ENCODE data around the gene KCNMB4.
A peak's percentile ranks its signal among the peaks of the same experiment; 100 is the strongest.

Gene KCNMB4

GRCh38 chr12:70365648-70366518, at the start of gene KCNMB4:
Gene KCNMB4 (plus strand): TSS chr12:70366290. CDS start chr12:70366735, 445 bp downstream.
- DNase-seq, result peak; percentile 33

- no peak for DNase-seq
These were observed 48.3 kb upstream of the KCNMB4 start for GRCh38 chr12:70317781-70318180.

GRCh38 chr12:70319605-70320004, 46.5 kb upstream of the KCNMB4 start:
- DNase-seq, result no peak

- no peak for DNase-seq
These were observed 44.9 kb upstream of the KCNMB4 start for GRCh38 chr12:70321191-70321590.

GRCh38 chr12:70327541-70327940, 38.5 kb upstream of the KCNMB4 start:
- DNase-seq, result no peak

GRCh38 chr12:70329728-70330127, 36.4 kb upstream of the KCNMB4 start:
- DNase-seq, result no peak

- DNase-seq, result no peak
These were observed 35.9 kb upstream of the KCNMB4 start for GRCh38 chr12:70330158-70330557.

GRCh38 chr12:70332236-70332635, 33.9 kb upstream of the KCNMB4 start:
- no peak for DNase-seq

GRCh38 chr12:70334742-70335141, 31.3 kb upstream of the KCNMB4 start:
- no peak for DNase-seq

GRCh38 chr12:70338531-70338930, 27.6 kb upstream of the KCNMB4 start:
- DNase-seq, result no peak

GRCh38 chr12:70351076-70351475, 15.0 kb upstream of the KCNMB4 start:
- no peak for DNase-seq

- DNase-seq, result no peak
These were observed 12.1 kb upstream of the KCNMB4 start for GRCh38 chr12:70353780-70354660.

- no peak for DNase-seq
These were observed 11.3 kb upstream of the KCNMB4 start for GRCh38 chr12:70354787-70355186.

GRCh38 chr12:70355972-70356371, 10.1 kb upstream of the KCNMB4 start:
- no peak for DNase-seq

- no peak for DNase-seq
These were observed 6.5 kb upstream of the KCNMB4 start for GRCh38 chr12:70359458-70360197.

- DNase-seq, result no peak
These were observed 5.9 kb upstream of the KCNMB4 start for GRCh38 chr12:70360218-70360617.

GRCh38 chr12:70364695-70365397, 1.2 kb upstream of the KCNMB4 start:
- DNase-seq, result no peak

- DNase-seq, result no peak
These were observed 767 bp upstream of the KCNMB4 start for GRCh38 chr12:70365398-70365647.

- DNase-seq, result peak; percentile 44
These were observed 629 bp downstream of the KCNMB4 start for GRCh38 chr12:70366581-70367257.

- no peak for DNase-seq
These were observed 1.4 kb downstream of the KCNMB4 start for GRCh38 chr12:70367258-70368141.

GRCh38 chr12:70372881-70373280, 6.8 kb downstream of the KCNMB4 start:
- DNase-seq, result no peak

Measured in DMS153 (cell line).